Stimulated activated naive CD8-positive, alpha-beta T cell treated with anti-CD3 and anti-CD28 coated beads, Interleukin-15, amount 100 ng/mL, for 72 hours (primary cell): Measurements from ENCODE around the gene PROK2.

Experiments
- ATAC-seq: fragments of 150-1000 bp; cut with Tn5 transposase; 2 replicates; pipeline ENCODE4 v1.10.0; 2021; ENCODE audit warnings: mild to moderate bottlenecking, moderate library complexity
- DNase-seq, 2 donors: peaks; one replicate each; pipeline ENCODE4 v3.0.0; 2021 to 2022
- H3K27ac Mint-ChIP-seq, 2 donors: one replicate each; pipeline ENCODE4 v1.8.0; 2022; ENCODE audit warnings: mild to moderate bottlenecking in 2 of 2, mixed read lengths in 2 of 2, moderate library complexity in 2 of 2
- H3K27me3 Mint-ChIP-seq: one replicate; pipeline ENCODE4 v1.8.0; 2022; ENCODE audit warnings: mixed read lengths
- H3K4me1 Mint-ChIP-seq: one replicate; pipeline ENCODE4 v1.8.0; 2022; ENCODE audit warnings: mild to moderate bottlenecking, mixed read lengths
- H3K4me3 Mint-ChIP-seq, 2 donors: one replicate each; pipeline ENCODE4 v1.8.0; 2022; ENCODE audit warnings: mild to moderate bottlenecking in 2 of 2, mixed read lengths in 2 of 2, moderate library complexity in 1 of 2
- H3K9me3 Mint-ChIP-seq, 2 donors: one replicate each; pipeline ENCODE4 v1.8.0; 2022; ENCODE audit warnings: mixed read lengths in 2 of 2

PROK2 gene, protein sequence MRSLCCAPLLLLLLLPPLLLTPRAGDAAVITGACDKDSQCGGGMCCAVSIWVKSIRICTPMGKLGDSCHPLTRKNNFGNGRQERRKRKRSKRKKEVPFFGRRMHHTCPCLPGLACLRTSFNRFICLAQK

DNA sequence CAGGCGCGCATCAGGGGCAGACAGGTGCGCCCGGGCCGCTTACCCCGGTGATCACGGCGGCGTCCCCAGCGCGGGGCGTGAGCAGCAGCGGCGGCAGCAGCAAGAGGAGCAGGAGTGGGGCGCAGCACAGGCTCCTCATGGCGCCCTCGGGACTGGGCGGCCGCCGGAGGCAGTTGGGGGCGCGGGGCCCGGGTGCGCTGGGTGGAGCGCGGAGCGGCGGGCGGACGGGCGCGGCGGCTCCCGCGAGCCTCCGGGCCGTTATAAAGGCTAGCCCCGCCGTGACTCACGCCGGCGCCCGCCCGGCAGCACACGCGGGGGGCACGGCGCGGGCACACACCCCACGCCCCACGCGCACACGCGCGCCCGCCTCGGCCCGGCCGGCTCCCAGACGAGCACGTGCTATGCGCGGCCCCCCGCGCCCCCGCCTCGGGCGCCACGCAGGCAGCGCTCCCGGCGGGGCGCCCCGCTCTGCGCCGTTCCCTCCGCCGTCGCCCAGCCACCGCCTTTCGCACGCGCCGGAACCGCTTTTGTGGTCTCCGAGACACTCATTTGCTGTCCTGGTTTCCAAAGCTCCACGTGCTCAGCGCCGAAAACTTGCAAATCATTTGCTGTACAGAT lies at the start of gene PROK2:
PROK2 (minus strand) TSS at position 235 of the 618 bp plus-strand sequence; CDS start at position 139, 96 bp downstream.
- peaks cover 78% of the 10 kb centered on the region for H3K27me3 Mint-ChIP-seq
- ATAC-seq (peak; percentile 72), DNase-seq (peak; percentile 24 to 27)
- H3K9me3 Mint-ChIP-seq = no peaks in the 10 kb centered on the region
- peaks cover 21% of the 10 kb centered on the region for H3K4me1 Mint-ChIP-seq
- peak within 1 kb of the TSS; percentile 59 to 74 for H3K27ac Mint-ChIP-seq
- peak within 1 kb of the TSS; percentile 78 to 81 for H3K4me3 Mint-ChIP-seq

DNA sequence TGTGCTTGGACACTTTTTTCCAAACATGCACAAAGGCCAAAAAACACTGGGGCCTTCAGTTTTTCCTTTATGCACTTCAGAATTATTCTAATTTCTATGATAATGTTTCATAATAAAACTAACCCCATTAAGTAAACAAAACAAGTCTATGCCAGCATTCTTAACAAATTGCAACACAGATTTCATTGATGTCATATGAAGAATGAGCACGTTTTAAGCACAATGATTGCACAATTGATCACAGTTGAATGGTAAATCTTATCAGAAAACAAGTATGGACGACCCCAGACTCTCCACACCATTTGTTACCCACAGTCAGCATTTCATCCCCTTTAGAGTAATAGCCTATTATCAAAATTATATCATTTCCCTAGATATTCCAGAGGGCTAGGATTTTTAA lies 46.7 kb upstream of the PROK2 start:
- no peaks in the 10 kb centered on the region for H3K4me1 Mint-ChIP-seq
- no peaks in the 10 kb centered on the region for H3K9me3 Mint-ChIP-seq

DNA sequence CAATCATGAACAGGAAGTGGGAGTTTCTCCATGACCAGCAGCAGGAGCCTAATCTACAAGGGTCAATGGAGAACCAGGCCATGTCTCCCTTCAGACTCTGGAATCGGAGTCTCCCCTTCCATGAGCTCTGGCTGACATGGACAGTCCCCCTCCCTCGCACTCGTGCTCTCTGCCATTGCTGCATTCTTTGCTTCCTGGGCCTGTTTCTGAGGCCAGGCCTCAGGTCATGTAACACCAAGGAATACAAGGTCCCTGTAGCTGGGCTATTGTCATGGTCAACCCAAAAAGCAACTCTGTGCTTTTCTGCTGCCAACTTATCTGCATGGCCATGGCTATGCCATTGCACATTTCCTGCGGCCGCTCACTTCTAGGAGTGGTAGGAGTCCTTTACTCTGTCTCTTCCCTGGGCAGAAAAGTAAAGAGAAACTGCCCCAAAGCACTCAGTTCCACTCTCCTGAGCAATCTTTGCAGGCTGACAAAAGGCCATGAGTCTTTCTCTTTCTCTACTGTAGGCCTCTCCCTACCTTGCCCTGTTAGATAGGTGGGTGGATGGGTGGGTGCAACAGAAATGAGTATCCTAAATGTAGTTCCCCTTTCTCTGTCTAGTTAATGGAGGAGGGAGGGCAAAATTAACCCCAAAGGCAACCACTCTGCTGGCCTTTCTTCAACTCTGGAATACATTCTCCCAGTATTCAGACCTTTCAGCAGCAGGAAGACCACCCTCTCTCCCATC lies 40.8 kb upstream of the PROK2 start:
- no peaks in the 10 kb centered on the region for H3K9me3 Mint-ChIP-seq
- ATAC-seq (no peak), DNase-seq (no peak)
- H3K4me1 Mint-ChIP-seq = no peaks in the 10 kb centered on the region
- no peaks in the 10 kb centered on the region for H3K27me3 Mint-ChIP-seq
- H3K4me3 Mint-ChIP-seq = no peak overlapping the region
- no peak overlapping the region for H3K27ac Mint-ChIP-seq

More for the DNA sequence above, 46.7 kb upstream of the PROK2 start:
- Mint-ChIP-seq H3K27ac (no peak overlapping the region), H3K4me3 (no peak overlapping the region), H3K27me3 (no peaks in the 10 kb centered on the region)
- DNase-seq (no peak), ATAC-seq (no peak)

DNA sequence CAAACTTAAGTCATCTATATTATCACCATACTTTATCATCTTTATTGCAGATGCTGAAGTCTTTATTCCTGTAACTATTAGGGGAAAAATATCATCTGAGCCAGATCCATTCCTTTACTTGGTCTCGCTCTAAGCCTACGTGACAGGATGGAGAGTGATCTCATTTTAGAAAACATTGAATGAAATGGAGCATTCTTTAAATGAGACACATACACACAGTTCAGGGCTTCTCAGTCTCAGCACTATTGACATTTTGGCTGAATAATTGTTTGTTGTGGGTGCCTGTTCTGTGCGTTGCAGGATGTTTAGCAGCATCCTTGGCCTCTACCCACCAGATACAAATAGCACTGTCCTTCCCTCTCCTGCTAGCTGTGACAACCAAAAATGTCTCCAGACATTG lies 36.2 kb upstream of the PROK2 start:
- H3K27me3 Mint-ChIP-seq = no peaks in the 10 kb centered on the region

DNA sequence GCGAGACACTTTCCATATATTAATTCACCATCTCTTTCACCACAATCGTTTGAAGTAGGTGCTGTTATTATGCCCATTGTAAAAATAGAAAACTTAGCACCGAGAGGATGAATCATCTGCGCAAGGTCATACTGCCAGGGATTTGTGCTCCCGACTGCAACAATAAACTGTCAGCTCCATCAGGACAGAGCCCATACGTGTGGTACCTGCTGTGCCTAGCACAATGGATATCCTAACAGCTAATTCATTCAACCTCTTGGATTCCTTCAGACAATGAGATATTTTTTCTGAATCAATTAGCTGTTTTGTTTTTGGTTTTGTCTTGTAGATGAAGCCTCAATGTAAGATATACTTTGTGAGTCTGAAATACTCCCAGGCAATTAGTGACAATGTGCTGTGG lies 32.3 kb upstream of the PROK2 start:
- Mint-ChIP-seq H3K4me3 (no peak overlapping the region), H3K27me3 (no peaks in the 10 kb centered on the region), H3K27ac (no peak overlapping the region), H3K9me3 (no peaks in the 10 kb centered on the region), H3K4me1 (no peaks in the 10 kb centered on the region)
- ATAC-seq = no peak
- no peak for DNase-seq

More for the DNA sequence above, 36.2 kb upstream of the PROK2 start:
- no peak for ATAC-seq
- no peak overlapping the region for H3K4me3 Mint-ChIP-seq
- no peaks in the 10 kb centered on the region for H3K4me1 Mint-ChIP-seq
- H3K9me3 Mint-ChIP-seq = no peaks in the 10 kb centered on the region
- no peak for DNase-seq
- H3K27ac Mint-ChIP-seq = no peak overlapping the region

DNA sequence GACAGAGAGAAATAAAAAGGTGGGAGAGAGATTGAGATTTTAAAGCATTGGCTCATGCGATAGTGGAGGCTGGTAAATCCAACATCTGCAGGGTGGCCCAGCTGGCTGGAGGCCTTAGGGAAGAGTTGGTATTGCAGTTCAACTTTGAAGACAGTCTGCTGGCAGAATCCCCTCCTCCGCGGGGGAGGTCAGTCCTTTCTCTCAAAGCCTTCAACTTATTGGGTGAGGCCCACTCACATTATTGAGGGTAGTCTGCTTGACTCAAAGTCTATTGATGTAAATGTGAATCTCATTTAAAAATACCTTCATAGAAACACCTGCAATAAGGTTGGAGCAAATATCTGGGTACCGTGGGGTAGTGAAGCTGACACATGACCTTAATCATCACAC lies 31.8 kb upstream of the PROK2 start:
- Mint-ChIP-seq H3K27me3 (no peaks in the 10 kb centered on the region), H3K27ac (no peak overlapping the region), H3K4me1 (no peaks in the 10 kb centered on the region), H3K4me3 (no peak overlapping the region), H3K9me3 (no peaks in the 10 kb centered on the region)
- DNase-seq (no peak), ATAC-seq (no peak)

DNA sequence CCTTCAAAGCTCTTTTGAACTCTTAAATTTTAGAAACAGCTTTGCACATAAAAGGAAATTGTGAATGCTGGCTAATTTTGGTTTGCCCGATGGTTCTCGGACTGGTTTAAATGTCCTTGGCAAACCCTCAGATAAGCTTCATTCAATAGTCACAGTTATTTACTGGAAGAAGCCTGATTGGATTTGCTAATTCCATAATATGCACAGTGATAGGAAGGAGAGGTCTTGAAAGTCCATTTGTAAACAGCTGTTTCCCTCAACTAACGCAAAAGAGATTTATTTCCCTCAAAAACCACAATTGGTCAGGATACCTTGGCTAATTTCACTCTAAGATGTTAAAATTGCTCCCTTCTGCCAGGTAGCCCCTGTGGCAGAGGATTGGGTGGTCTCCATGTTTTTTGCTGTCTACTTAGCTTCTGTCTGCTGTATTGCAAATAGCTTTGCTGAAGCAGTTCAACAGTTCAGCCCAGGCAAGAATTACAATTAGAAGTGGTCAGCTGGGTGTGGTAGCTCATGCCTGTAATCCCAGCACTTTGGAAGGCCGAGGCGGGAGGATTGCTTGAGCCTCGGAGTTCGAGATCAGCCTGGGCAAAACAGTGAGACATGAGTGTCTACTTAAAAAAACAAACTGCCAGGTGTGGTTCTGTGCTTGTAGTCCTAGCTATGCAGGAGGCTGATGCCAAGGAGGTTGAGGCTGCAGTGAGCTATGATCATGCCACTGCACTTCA lies 30.6 kb upstream of the PROK2 start:
- no peak for DNase-seq
- ATAC-seq = no peak
- H3K9me3 Mint-ChIP-seq = no peaks in the 10 kb centered on the region
- no peaks in the 10 kb centered on the region for H3K27me3 Mint-ChIP-seq
- H3K27ac Mint-ChIP-seq = no peak overlapping the region
- H3K4me3 Mint-ChIP-seq = no peak overlapping the region
- H3K4me1 Mint-ChIP-seq = no peaks in the 10 kb centered on the region

DNA sequence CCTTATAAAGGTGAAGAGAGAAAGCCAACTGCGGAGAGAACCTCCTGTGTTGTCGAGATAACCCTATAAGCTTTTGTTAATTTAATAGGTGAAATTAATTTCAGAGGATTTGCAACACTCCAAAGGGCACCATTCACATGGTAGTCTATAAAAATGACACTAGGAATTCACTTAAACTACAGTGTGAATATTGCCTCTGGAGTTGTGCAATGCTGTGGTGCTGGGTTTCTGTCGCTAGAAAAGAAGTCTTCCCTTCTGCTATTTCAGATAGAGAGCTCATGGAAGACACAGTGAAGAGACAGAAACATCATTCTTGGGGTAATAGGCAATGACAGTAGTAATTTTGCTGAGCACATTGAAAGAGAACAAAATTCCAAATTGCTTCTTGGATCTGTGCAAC lies 28.8 kb upstream of the PROK2 start:
- no peak overlapping the region for H3K27ac Mint-ChIP-seq

DNA sequence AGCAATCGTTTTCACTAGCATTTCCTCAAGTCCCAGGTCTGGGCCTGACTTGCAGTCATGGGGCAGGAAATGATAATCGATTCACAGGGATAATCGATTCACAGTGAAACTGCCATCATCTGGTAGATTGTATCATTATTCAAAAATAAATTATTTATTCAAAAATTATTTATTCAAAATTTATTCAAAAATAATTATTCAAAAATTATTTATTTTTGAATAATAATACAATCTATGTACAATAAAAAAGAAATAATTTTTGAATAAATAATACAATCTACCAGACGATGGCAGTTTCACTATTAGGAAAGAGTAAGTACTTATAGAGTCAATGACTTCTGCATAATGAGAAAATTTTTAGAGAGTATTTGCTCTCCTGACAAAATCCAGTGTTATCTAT lies 28.1 kb upstream of the PROK2 start:
- ATAC-seq (no peak), DNase-seq (no peak)
- H3K4me3 Mint-ChIP-seq = no peak overlapping the region
- no peaks in the 10 kb centered on the region for H3K4me1 Mint-ChIP-seq
- no peak overlapping the region for H3K27ac Mint-ChIP-seq
- no peaks in the 10 kb centered on the region for H3K9me3 Mint-ChIP-seq
- H3K27me3 Mint-ChIP-seq = no peaks in the 10 kb centered on the region

More for the DNA sequence above, 28.8 kb upstream of the PROK2 start:
- Mint-ChIP-seq H3K9me3 (no peaks in the 10 kb centered on the region), H3K4me3 (no peak overlapping the region), H3K27me3 (no peaks in the 10 kb centered on the region), H3K4me1 (no peaks in the 10 kb centered on the region)
- ATAC-seq (no peak), DNase-seq (no peak)

DNA sequence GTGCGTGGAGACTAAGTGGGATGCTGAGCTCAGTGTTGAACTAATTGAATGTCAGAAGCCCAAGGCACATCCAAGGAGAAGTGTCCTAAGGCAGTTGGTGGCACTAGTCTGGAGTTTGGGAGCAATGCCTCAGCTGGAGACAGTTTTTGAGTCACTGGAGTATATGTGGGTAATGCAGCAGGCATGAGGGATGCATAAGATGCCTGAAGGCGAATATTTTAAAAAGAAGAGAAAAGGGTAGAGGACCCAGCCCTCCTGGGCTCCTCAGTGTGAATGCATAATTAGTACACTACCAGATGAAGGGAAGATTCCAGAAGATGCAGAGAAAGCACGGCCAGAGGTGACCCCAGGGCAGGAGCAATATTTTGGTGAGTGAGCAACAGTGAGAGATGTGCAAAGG lies 25.1 kb upstream of the PROK2 start:
- Mint-ChIP-seq H3K4me3 (no peak overlapping the region), H3K4me1 (no peaks in the 10 kb centered on the region), H3K27ac (no peak overlapping the region), H3K9me3 (no peaks in the 10 kb centered on the region), H3K27me3 (no peaks in the 10 kb centered on the region)
- DNase-seq (no peak), ATAC-seq (no peak)

DNA sequence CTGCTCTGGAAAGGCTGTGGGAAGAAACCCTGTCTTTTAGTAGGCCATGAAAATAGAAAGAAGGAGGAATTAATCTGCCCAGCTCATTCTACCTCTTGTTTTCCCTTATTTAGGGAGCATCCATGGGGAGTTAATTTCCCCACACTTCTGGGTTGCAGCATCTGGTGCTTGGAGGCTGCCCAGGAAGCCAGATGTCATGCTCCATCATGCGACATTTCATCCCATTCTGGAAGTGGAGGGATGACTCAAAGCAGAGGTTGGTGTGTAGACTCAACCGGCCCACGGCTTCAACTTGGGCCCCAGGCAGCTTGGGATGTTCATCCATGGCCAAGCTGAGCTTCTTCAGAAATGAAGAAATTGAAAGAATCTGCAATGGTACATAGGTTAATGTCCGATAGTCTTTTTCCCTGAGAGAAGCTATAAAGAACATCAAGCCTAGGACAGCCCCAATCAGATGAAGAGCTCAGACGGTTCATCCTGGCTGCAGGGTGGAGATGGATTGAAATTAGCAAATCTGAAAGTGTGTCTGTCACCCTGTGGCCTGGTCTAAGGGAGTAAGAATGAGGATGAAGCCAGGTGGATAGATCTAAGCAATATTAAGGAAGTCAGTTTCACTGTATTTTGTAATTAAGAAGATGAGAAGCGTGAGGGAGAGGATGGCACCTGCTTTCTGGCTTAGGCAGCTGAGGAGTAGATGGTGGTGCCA lies 24.5 kb upstream of the PROK2 start:
- ATAC-seq (no peak), DNase-seq (no peak)
- no peak overlapping the region for H3K27ac Mint-ChIP-seq
- H3K4me3 Mint-ChIP-seq = no peak overlapping the region
- H3K27me3 Mint-ChIP-seq = no peaks in the 10 kb centered on the region
- H3K9me3 Mint-ChIP-seq = no peaks in the 10 kb centered on the region
- H3K4me1 Mint-ChIP-seq = no peaks in the 10 kb centered on the region

DNA sequence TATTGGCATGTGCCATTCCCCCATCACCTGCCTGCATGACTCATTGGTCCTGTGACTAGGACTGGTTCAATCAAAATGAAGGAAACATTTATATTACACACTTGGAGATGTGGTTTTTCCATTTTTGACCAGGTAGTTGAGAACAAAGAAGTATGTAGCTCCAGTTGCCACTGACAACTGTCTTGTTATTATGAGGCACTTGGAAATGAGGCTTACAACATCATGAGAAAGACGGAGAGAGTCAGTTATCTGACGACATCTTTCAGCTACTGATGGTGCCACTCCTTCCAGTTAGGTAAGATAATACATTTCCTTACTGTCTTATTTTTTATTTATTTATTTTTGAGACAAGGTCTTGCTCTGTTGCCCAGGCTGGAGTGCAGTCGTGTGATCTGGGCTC lies 21.8 kb upstream of the PROK2 start:
- H3K27ac Mint-ChIP-seq = no peak overlapping the region
- no peak for ATAC-seq

DNA sequence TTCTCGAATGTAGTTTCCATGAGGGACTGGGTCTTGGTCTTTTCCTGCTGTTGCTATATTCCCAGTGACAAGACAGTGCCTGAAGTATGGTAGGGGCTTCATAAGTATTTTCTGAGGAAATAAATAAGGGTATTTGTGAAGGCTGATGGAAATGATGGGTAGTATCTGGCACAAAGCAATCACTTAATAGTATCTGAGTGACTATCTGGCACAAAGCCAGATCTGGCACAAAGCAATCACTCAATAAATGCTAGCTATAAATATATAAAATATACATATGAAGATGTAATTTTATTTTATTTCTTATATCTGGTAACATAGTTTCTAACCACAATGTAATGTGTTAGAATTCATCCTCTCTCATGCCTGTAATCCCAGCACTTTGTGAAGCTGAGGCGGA lies 20.7 kb upstream of the PROK2 start:
- peaks cover 13% of the 10 kb centered on the region for H3K27me3 Mint-ChIP-seq
- DNase-seq = no peak

More for the DNA sequence above, 21.8 kb upstream of the PROK2 start:
- H3K27me3 Mint-ChIP-seq = peaks cover 10% of the 10 kb centered on the region
- no peaks in the 10 kb centered on the region for H3K4me1 Mint-ChIP-seq
- no peak for DNase-seq
- no peak overlapping the region for H3K4me3 Mint-ChIP-seq
- H3K9me3 Mint-ChIP-seq = no peaks in the 10 kb centered on the region

DNA sequence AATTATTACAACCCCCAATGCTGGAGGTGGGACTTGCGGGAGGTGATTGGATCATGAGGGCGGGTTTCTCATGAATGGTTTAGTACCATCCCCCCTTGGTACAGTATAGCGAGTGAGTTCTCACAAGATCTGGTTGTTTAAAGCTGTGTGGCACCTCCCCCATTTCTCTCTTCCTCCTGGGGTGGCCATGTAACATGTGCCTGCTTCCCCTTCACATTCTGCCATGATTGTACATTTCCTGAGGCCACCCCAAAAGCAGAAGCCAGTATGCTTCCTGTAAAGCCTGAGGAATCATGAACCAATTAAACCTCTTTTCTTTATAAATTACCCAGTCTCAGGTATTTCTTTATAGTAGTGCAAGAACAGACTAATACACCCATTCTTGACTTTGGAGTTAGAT lies 20.3 kb upstream of the PROK2 start:
- Mint-ChIP-seq H3K27ac (no peak overlapping the region), H3K9me3 (no peaks in the 10 kb centered on the region), H3K27me3 (peaks cover 13% of the 10 kb centered on the region), H3K4me1 (no peaks in the 10 kb centered on the region), H3K4me3 (no peak overlapping the region)
- ATAC-seq (no peak), DNase-seq (no peak)

More for the DNA sequence above, 20.7 kb upstream of the PROK2 start:
- H3K9me3 Mint-ChIP-seq = no peaks in the 10 kb centered on the region
- no peak for ATAC-seq
- no peak overlapping the region for H3K4me3 Mint-ChIP-seq
- no peak overlapping the region for H3K27ac Mint-ChIP-seq
- H3K4me1 Mint-ChIP-seq = no peaks in the 10 kb centered on the region

DNA sequence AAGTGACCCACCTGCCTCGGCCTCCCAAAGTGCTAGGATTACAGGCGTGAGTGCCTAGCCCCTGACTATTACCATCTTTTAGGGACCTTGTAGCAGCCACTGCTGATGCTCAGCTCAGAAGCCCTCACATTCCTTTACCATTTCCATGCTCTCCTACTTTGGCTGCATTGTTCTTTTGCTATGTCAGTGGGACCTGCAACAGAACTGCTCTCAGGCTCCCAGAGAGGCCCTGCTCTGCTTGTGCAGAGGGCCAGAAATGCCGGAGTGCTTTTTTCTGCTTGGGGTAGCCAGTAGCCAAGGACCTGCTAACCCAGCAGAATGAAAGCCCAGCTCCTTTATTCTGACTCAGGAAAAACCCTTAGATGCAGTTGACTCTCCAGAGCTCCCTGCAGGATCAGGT lies 18.3 kb upstream of the PROK2 start:
- Mint-ChIP-seq H3K27me3 (peaks cover 25% of the 10 kb centered on the region), H3K9me3 (no peaks in the 10 kb centered on the region), H3K4me1 (no peaks in the 10 kb centered on the region), H3K4me3 (no peak overlapping the region), H3K27ac (no peak overlapping the region)
- DNase-seq (no peak), ATAC-seq (no peak)
